SK-N-SH treated with all-trans-retinoic acid at 6 μM for 48 hours (cell line): ENCODE results near the gene NOXA1.

Experiments
- ATAC-seq: fragments of 200-7000 bp; cut with Tn5 transposase; 3 replicates; pipeline ENCODE4 v1.9.1; 2020; ENCODE audit warnings: mild to moderate bottlenecking, moderate library complexity
- ESRRG ChIP-seq: fragments of 250-450 bp; sonication (Bioruptor Pico); IDR thresholded peaks from 2 replicates; pipeline ENCODE4 v1.6.1; 2021; ENCODE audit warnings: mild to moderate bottlenecking
- ZNF565 ChIP-seq: fragments of 450-650 bp; formaldehyde crosslinking; conservative IDR thresholded peaks from 2 replicates; pipeline ENCODE4 v1.5.0; 2020; ENCODE audit warnings: low read depth, mild to moderate bottlenecking, moderate library complexity
- TF ChIP-seq, protein P1 (sequence below): fragments of 250-450 bp; sonication (Bioruptor Pico); IDR thresholded peaks from 2 replicates; pipeline ENCODE4 v1.5.1; 2020; ENCODE audit warnings: low read depth, mild to moderate bottlenecking, moderate library complexity
- TF ChIP-seq, protein P2 (sequence below): fragments of 250-450 bp; sonication (Bioruptor Pico); IDR thresholded peaks from 2 replicates; pipeline ENCODE4 v1.5.1; 2021; ENCODE audit warnings: mild to moderate bottlenecking, moderate library complexity
- TF ChIP-seq, protein P3 (sequence below): fragments of 250-450 bp; sonication (Bioruptor Pico); IDR thresholded peaks from 2 replicates; pipeline ENCODE4 v1.8.0; 2021; ENCODE audit warnings: low read depth, mild to moderate bottlenecking, moderate library complexity, borderline replicate concordance

Gene NOXA1

DNA sequence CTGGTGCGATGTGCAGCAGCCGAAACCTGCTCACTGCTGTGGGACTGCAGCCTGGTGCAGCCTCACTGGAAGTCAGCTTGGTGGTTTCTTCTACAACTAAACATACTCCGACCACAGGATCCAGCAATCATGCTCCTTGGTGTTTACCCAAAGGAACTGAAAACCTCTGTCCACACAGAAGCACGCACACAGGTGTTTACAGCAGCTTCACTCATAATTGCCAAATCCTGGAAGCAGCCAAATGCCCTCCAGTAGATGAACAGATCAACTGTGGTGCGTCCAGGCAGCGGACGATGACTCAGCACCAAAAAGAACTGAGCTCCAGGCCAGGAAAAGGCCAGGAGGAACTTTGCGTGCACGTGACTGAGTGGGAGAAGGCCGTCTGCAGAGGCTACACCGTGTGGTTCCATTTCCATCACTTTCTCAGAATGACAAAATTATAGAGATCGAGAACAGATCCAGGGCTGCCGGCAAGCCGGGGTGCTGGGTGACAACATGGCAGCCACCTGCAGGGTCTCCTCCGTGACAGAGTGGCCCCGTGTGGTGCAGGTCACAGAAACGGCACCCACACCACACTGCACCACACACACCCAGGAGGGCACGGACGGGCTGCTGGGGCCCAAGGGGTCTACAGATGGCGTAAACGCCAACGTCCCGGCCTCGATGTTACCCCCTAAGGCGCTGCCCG, 59.0 kb downstream of the NOXA1 start:
- ATAC-seq, result peak; percentile 80
- TF ChIP-seq, protein P1, sequence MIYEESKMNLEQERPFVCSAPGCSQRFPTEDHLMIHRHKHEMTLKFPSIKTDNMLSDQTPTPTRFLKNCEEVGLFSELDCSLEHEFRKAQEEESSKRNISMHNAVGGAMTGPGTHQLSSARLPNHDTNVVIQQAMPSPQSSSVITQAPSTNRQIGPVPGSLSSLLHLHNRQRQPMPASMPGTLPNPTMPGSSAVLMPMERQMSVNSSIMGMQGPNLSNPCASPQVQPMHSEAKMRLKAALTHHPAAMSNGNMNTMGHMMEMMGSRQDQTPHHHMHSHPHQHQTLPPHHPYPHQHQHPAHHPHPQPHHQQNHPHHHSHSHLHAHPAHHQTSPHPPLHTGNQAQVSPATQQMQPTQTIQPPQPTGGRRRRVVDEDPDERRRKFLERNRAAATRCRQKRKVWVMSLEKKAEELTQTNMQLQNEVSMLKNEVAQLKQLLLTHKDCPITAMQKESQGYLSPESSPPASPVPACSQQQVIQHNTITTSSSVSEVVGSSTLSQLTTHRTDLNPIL (CRISPR knock-in tag), result no peak
- TF ChIP-seq, protein P2, sequence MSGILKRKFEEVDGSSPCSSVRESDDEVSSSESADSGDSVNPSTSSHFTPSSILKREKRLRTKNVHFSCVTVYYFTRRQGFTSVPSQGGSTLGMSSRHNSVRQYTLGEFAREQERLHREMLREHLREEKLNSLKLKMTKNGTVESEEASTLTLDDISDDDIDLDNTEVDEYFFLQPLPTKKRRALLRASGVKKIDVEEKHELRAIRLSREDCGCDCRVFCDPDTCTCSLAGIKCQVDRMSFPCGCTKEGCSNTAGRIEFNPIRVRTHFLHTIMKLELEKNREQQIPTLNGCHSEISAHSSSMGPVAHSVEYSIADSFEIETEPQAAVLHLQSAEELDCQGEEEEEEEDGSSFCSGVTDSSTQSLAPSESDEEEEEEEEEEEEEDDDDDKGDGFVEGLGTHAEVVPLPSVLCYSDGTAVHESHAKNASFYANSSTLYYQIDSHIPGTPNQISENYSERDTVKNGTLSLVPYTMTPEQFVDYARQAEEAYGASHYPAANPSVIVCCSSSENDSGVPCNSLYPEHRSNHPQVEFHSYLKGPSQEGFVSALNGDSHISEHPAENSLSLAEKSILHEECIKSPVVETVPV (CRISPR knock-in tag), result no peak
- no peak for TF ChIP-seq ESRRG
- TF ChIP-seq, protein P3, sequence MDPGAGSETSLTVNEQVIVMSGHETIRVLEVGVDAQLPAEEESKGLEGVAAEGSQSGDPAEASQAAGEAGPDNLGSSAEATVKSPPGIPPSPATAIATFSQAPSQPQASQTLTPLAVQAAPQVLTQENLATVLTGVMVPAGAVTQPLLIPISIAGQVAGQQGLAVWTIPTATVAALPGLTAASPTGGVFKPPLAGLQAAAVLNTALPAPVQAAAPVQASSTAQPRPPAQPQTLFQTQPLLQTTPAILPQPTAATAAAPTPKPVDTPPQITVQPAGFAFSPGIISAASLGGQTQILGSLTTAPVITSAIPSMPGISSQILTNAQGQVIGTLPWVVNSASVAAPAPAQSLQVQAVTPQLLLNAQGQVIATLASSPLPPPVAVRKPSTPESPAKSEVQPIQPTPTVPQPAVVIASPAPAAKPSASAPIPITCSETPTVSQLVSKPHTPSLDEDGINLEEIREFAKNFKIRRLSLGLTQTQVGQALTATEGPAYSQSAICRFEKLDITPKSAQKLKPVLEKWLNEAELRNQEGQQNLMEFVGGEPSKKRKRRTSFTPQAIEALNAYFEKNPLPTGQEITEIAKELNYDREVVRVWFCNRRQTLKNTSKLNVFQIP (CRISPR knock-in tag), result no peak
- no peak for TF ChIP-seq ZNF565 (CRISPR knock-in tag)
